NCI-H2081 (cell line): Measurements from ENCODE around the gene EDN2.

Source experiments
- DNase-seq, 2 experiments: peaks; one replicate each; lab custom pipeline; 2025; lab: John Stamatoyannopoulos, UW

EDN2 gene

GRCh38 chr1:41483001-41483850, 1.3 kb downstream of the EDN2 start:
- DNase-seq, result no peak

GRCh38 chr1:41482001-41482765, 2.3 kb downstream of the EDN2 start:
- peak; percentile 56 to 81 for DNase-seq

- peak in 1 of 2 experiments; percentile 61 for DNase-seq
These were observed 3.2 kb downstream of the EDN2 start for GRCh38 chr1:41481109-41481775.

- DNase-seq, result no peak
These were observed 4.0 kb downstream of the EDN2 start for GRCh38 chr1:41480204-41481108.

GRCh38 chr1:41479808-41480160, 4.7 kb downstream of the EDN2 start:
- DNase-seq, result no peak

- DNase-seq, result no peak
These were observed 5.3 kb downstream of the EDN2 start for GRCh38 chr1:41479000-41479807.

GRCh38 chr1:41478118-41478748, 6.2 kb downstream of the EDN2 start:
- DNase-seq, result no peak

- DNase-seq, result peak in 1 of 2 experiments; percentile 25
These were observed 7.6 kb downstream of the EDN2 start for GRCh38 chr1:41476807-41477361.

- DNase-seq, result no peak
These were observed 8.5 kb downstream of the EDN2 start for GRCh38 chr1:41475859-41476567.

- no peak for DNase-seq
These were observed 9.1 kb downstream of the EDN2 start for GRCh38 chr1:41475346-41475745.

GRCh38 chr1:41474490-41475271, 9.8 kb downstream of the EDN2 start:
- no peak for DNase-seq

- DNase-seq, result no peak
These were observed 10.6 kb downstream of the EDN2 start for GRCh38 chr1:41473738-41474362.

- no peak for DNase-seq
These were observed 12.8 kb downstream of the EDN2 start for GRCh38 chr1:41471658-41472057.

- DNase-seq, result no peak
These were observed 14.8 kb downstream of the EDN2 start for GRCh38 chr1:41469706-41470105.

GRCh38 chr1:41468122-41468762, 16.2 kb downstream of the EDN2 start:
- DNase-seq, result no peak

- no peak for DNase-seq
These were observed 16.8 kb downstream of the EDN2 start for GRCh38 chr1:41467673-41468072.

GRCh38 chr1:41466146-41466545, 18.3 kb downstream of the EDN2 start:
- DNase-seq, result no peak

- no peak for DNase-seq
These were observed 18.7 kb downstream of the EDN2 start for GRCh38 chr1:41465741-41466140.
